ENCODE data around the gene DLGAP4.

The DLGAP4 gene

DNA sequence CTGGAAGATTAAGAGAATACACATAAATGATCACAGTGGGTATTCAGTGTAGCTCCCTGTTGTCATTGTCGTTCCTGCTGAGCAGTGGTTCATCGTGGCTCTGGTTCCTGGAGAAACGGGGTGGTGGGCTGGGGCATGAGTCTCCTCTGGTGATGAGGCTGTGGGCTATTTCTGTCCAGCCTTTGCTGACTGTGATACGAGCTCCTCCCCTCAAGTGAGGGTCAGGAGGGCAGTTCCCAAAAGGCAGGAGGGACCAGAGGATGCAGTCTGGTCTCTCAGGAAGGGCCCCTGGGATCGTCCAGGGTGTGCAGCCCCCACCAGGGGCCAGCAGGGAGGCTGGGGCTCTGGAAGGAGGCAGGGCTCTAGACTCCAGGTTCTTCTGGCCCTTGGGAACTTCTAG lies 31.1 kb upstream of the DLGAP4 start:
- DNase-seq (ENCODE audit: low spot score): no peak

DNA sequence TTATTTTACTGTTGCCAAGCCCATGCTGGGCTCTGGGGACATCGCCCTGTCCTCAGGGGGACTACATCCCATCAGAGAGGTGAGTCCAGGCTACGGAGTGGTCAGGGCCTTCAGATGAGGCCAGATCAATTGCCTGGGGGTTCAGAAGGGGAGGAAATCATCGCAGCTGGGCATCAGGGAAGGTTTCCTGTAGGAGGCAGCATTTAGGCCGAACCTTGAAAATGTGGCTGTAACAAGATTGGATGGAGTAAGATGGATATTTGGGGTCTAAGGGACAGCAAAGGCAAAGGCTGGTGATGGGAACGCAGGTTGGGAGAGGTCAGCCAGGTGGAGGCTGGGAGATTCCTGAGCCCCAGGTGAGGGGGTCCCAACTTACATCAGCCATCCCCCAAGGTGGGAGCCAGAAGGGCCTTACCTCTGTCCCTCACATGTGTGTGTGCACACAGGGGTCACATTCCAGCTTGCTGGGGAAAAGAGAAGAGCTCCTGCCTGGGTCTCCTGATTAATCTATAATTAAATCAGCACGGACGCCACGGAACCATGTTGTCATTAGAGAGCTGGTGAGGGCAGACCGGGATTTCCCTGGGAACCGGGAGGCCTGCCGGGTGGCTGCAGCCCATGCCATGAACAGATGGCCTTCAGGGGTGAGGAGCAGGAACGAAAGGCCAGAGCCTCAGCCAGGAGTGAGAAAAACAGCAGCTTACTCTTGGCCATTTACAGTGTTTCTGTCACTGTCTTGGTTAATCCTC lies 30.5 kb upstream of the DLGAP4 start:
- DNase-seq (ENCODE audit: low spot score): no peak

- DNase-seq (ENCODE audit: low spot score): no peak
These were observed 28.6 kb upstream of the DLGAP4 start for GRCh38 chr20:36277546-36277945.

DNA sequence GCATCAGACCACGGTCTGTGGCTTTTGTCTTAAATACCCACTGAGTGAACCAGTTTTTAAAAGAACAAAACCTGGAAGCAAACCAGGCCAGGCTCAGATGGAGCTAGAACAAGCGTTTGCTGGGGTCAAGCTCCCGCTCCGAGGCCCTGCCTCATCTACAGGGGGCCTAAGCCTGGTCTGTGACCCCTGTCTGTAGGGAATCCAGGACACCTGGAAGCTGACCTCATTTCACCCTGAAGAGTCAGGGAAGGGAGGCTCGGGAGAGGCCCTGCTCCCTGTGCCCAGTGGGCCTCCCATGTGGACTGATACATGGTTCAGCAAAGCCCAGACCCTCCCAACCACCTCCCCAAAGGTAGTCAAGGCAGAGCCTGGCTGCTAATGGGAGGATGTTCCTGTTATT lies 26.8 kb upstream of the DLGAP4 start:
- DNase-seq (ENCODE audit: low spot score): no peak

- no peak for DNase-seq (ENCODE audit: low spot score)
These were observed 26.4 kb upstream of the DLGAP4 start for GRCh38 chr20:36279776-36280175.

DNA sequence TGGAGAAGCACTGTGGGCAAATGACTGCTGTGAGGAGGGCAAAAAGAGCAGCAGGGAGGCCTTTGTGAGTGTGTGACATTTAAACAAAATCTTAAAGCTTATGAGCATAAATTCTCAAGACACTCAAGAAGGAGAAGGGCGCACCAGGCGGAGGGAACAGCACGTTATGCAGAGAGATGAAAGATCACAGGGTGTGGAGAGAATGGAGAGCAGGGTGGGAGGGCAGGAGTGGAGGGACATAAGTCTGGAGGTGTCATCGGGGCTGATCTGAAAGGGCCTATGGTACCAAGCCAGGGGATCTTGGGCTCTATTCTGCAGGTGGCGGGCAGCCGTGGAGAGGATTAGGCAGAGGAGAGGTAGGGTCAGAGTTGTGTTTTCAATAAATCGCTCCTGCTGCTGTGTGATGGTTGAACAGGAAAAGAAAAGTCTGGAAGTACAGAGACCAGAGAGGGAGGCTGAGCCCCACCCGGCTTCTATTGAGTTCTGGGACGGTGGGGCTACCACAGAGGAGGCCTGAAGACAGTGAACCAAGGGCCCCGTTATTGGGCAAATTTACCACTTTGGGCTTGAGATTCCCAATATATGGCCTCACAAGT lies 24.3 kb upstream of the DLGAP4 start:
- no peak for DNase-seq (ENCODE audit: low spot score)

GRCh38 chr20:36284751-36285150 lies 21.4 kb upstream of the DLGAP4 start:
- DNase-seq (ENCODE audit: low spot score): no peak

DNA sequence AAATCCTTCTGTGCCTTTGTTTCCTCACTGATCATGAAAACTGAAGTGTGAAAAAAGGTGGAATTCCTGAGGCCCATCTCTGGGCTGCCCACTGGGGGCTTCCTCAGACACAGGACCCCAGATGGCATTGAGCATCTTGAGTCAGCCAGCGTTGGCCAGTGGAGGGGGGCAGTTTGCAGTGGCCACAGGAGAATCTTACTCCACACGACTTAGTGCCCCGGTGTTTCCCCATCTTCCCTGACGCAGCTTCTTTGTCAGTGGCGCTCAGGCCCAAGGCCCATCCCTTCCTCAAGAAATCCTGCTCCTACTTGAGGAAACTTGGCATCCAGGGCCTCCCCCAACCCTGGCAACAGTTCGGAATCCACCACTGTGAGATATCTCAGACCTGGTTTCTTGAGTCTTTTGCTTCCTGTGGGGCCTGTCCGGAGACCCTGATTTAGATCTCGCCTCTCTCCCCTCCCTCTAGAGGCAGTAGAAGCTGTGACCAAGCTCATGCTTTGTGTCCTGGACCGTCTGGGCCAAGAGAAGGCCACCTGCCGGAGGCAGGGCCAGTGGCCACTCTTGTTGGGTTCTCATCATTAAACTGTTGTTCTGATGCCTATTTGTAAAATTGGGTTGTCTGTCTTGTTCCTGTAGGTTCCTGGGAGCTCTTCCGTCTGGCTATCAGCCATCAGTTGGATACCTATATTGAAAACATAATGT lies 20.2 kb upstream of the DLGAP4 start:
- DNase-seq (ENCODE audit: low spot score): no peak

DNA sequence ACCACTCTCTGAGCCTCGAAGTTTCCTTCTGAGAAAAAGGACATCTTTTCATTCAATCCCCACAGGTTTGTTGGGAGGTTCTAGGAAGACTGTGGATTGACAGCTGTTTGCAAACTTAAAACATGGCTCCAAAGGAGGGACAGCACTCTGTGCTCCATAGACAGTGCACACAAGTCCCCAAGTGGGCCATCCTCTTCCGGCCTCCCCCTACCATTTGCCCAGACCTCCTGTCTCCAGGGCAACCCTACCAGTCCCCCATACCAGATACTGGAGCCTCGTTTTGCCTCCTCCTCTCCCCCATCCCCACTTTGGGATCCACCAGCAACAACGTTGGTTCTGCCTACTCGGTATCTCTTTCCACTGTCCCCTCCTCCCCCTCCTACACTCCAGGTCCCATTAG lies 8.5 kb upstream of the DLGAP4 start:
- DNase-seq (ENCODE audit: low spot score): no peak

DNA sequence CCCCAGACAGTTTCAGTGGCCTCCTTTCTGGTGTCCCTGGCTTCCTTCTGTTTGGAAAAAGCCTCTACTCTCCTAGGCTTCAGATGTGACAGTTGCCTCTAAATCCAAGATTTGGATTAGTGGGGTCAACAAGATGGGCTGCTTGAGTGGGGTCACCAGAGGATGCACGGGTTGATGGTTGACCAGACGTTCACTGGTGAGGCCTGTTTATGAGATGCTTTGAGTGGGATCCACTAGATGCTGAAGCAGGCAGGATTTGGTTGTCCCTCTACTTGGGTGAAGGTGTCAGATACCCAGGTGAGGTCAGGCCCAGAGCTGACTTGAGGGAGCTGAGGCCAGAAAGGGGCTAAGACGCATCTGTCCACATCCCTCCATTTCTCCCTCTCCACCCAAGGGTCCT lies 8.1 kb upstream of the DLGAP4 start:
- DNase-seq (ENCODE audit: low spot score): no peak

DNA sequence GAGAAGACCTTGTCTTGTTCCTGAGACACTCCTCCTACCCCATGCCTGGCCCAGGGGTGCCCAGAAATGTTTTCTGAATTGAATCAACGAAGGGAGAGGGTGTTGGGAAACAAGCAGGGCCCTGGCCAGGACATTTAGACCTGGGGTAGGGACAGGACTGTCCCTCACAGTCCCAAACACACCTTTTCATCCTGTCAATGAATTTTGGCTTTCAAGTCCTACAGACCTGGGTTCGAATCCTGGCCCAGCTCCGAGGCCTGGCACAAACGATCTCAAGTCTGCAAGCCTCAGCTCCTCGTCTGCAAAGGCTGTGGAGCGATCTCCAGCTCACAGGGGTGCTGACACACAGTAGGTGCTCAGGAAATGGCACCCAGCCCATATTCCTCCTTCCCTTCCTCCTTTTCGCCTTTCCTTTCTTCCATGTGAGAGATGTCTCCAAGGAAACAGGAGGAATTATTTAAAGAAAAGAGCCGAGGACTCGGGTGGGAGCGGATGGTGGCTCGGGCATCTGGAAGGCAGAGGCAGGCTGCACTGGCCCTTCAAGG lies 7.3 kb upstream of the DLGAP4 start:
- no peak for DNase-seq (ENCODE audit: low spot score)

- DNase-seq (ENCODE audit: low spot score): no peak
These were observed 6.7 kb upstream of the DLGAP4 start for GRCh38 chr20:36299459-36299858.

DNA sequence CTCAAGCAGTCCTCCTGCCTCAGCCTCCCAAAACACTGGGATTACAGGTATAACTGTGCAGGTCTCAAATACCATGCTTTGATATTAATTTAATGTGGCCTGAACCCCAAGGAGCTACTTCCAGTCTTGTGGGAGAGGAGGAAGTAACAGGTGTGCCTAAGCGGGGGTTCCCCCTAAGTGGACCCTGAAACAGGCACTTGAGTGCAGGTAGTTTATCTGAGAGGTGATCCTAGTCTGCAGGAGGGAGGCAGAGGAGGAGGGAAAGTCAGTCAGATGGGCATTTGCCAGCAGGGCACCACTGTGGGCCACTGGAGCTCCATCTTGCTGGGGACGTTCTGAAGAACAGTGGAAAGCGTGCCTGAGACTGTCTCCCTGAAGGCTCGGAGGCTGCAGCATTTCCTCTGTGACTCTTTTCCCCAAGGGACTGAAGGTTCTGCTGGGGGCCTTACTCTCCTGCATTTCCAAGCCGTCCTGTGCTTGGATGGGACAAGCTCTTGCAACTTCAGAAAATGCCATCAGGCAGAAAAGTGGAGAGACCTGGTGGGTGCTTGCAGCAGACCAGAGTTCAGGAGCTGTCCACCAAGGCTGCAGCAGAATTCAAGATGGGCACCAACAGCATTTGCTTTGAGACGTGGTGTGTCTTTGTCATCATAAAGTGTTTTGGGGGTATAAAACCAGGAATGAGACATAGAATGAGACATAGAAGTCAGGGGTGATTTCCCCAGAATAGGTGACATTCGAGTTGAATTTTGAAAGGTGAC lies 4.6 kb upstream of the DLGAP4 start:
- DNase-seq (ENCODE audit: low spot score): no peak

DNA sequence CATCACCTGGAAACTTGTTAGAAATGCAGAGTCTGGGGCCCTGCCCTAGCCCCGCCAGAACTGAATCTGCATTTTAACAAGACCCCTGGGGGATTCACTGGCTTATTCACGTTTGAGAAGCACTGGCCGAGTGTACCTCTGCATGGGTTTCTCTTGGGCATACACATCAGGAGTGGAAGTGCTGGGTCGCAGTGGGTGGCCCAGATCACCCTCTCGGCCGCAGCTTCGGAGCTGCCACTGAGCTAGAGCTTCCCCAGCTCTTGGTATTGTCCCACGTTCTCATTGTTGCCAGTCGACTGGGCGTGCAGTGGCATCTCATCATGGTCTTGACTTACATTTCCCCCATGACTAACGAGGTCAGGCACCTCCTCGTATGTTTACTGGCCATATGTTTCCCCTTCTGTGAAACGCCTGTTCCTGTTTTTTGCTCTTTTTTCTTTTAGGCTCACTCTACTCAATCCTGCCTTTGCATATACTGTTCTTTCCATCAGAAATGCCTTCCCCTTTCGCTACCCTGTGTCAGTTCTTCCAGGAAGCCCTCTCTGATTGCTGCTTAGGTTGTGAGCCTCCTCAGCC lies 3.0 kb upstream of the DLGAP4 start:
- DNase-seq (ENCODE audit: low spot score): no peak

DNA sequence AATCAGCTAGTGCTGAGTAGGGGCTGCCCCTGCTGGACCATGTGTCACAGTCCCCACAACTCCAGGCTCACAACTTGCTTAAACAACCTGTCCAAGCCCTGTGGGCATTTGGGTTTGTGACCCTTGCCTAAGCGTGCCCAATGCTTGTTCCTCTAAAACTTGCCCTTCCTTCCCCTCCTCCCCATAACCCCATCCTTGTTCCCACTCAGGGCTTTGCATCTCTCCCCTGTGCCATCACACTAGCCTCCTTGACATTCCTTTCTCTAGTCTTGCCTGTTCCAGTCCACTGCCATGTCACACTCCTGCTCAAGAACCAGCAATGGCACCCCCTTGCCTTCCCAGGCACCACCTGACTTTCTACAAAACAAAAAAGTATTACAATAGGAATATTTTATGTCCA lies 2.3 kb upstream of the DLGAP4 start:
- DNase-seq (ENCODE audit: low spot score): no peak

DNA sequence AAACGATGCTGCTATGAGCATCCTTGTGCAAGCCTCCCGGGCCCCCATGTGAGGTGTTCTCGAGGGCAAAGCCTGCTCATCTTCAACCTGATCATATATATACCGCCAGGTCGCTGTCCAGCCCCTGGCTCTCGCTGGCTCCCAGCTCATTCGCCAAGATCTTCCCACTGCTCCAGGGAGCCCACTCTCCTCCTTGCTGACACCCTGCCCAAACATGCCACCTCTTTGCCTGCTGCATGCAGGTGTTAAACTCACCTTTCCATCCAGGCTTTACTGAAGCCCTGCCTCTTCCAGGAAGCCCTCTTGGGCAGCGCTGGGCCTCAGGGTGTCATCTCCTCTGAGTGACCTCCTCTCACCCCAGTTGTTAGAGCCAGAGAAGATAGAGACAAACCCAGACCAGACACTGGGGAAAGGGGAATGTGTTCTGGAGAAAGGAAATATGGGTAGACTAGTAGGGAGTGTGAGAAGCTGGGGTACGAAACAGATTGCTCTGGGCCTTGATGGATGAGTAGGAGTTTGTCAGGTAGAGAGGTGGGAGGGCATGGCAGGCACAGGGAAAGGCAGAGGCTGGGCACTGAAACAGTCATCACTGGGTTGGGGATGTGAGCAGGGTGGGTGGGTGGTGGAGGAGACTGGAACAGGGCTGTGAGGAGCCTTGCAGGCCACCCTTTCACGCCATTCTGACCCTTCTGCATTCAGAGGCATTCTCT lies 1.2 kb upstream of the DLGAP4 start:
- DNase-seq (ENCODE audit: low spot score): no peak

DNA sequence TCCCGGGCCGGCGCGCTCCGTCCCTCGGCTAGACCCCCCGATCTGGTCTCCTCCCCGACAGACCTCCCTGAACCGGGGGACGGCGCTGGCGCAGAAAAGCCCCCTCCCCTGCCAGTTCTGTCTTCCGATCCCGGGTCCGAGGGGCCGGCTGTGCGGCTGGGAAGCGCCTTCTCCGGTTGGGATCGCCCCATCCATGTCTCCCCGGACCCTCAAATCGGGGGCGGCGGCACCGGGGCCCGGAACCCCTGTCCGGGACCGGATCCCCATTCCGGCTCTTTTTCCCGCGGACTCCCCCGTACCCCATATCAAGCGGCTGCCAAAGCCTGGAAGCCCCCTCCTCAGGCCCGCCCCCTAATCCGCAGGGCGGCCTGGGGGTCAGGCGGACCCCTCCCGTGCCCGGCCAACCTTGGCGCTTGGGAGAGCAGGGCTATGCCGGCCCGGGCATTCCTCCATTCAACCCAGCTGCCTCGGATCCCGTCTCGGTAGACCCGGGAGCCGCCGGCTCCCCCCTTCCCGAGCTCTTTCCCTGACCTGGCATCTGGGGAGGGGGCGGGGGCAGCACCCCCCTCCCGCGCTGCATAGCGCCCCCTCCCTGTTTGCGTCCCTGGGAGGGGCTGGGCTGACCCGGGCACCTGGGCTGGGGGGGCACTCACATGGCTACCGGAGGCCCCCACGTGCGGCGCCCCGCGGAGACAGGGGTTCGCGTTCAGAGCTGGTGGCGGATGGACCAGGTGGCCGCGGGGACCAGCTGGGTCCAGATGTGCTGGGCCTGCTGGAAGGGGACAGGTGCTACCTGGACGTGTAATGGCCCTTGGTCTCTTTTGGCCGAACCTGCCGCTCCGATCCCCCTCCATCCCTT lies 643 bp downstream of the DLGAP4 start:
- no peak for DNase-seq (ENCODE audit: low spot score)

DNA sequence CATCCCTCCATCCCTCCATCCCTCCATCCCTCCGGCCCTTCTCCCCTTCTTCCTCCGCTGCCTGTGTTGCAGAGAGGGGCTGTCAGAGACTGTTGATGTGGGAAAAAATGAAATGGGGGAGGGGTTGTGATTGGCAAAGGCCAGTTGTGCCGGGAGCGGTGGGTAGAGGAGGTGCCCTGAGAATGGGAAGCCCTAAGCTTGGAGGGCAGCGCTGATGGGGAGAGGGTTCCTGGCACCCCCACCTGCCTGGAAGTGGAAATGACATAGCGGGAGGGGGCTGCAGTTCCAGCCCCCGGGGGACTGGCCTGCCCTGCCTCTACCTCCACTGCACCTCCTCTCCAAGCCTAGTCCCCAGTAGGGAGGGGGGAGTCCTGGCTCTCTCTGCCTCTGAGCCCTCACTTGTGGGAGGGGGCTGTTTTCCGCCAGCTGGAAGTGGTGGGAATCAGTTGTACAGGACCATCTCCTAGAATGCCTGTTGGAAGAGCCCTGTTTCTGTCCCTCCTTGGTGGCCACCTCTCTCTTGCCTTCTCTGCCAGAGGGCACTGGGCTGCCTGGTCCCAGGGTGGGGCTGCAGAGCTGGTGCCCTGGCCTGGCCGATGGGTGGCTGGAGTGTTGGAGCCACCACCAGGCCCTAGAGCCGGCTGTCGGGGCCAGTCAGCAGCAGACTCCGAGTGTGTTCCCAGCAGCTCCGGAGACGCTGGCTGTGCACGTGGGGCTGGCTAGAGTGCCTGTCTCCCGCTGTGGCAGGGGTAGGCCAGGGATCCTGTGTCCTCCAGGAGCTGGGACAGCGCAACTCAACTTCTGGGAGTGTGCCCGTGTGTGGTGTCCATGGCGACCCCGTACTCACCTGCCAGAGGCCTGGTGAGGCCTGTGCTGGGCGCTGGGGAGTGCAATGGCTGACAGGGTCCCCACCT lies 1.5 kb downstream of the DLGAP4 start:
- no peak for DNase-seq (ENCODE audit: low spot score)

- no peak for DNase-seq (ENCODE audit: low spot score)
These were observed 2.2 kb downstream of the DLGAP4 start for GRCh38 chr20:36308353-36308752.

Data from NAMALWA (cell line).